Brain pericyte (primary cell): ENCODE results near the gene TLCD2.
"Not testable (repeated sequence)": the region's sequence is repeated elsewhere in the genome, so short reads cannot be mapped to it uniquely, and the experiment has no call there.

Experiments
- DNase-seq: peaks from one replicate; pipeline ENCODE4 v3.0.0-alpha.2; 2012; ENCODE audit warnings: low read depth, low spot score

The TLCD2 gene

GRCh38 chr17:1709971-1710806, at the start of gene TLCD2:
Gene TLCD2 (minus strand): TSS chr17:1710377. CDS start chr17:1710242, 135 bp downstream.
- no peak for DNase-seq

DNA sequence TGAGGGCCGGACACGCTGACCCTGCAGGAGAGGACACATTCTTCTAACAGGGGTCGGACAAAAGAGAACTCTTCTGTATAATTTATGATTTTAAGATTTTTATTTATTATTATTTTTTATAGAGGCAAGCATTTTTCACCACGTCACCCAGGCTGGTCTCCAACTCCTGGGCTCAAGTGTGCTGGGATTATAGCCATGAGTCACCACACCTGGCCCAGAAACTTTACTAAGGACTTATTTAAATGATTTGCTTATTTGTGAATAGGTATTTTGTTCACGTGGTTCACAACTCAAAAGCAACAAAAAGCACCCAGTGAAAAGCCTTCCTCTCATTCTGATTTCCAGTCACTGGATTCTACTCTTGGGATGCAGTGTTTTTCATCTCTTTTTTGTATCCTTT, 49.4 kb upstream of the TLCD2 start:
- no peak for DNase-seq

DNA sequence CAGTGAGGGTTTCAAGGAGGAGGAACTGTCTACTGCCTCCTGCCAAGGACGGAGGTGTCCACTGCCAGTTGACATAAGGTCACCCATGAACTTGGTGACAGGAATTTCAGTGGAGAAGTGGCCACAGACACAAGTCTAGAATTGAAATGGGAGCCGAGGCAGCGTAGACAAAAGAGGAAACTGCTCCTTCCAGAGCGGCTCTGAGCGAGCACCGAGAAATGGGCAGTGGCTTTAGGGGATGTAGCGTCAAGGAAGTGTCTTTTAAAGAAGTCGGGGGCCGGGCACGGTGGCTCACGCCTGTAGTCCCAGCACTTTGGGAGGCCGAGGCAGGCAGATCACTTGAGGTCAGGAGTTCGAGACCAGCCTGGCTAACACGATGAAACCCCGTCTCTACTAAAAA, 48.6 kb upstream of the TLCD2 start:
- no peak for DNase-seq

DNA sequence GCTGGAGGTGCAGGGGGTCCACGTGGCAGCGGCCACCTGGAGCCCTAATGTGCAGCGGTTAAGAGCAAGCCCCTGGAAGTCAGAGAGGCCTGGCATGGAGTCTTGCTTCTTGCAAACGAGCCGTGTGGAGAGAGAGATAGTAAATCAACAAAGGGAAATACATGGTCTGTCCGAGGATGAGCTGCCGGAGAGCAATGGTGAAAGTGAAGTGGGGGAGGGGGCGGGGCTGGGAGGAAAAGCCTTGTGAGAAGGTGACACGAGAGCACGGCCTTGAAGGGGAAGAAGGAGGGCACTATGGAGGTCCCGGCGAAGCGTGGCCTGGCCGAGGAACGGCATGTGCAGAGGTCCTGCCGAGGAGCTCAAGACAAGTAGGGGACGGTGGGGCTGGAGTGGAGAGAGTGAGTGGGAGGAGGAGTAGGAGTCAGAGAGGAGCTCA, 45.7 kb upstream of the TLCD2 start:
- DNase-seq: no peak

DNA sequence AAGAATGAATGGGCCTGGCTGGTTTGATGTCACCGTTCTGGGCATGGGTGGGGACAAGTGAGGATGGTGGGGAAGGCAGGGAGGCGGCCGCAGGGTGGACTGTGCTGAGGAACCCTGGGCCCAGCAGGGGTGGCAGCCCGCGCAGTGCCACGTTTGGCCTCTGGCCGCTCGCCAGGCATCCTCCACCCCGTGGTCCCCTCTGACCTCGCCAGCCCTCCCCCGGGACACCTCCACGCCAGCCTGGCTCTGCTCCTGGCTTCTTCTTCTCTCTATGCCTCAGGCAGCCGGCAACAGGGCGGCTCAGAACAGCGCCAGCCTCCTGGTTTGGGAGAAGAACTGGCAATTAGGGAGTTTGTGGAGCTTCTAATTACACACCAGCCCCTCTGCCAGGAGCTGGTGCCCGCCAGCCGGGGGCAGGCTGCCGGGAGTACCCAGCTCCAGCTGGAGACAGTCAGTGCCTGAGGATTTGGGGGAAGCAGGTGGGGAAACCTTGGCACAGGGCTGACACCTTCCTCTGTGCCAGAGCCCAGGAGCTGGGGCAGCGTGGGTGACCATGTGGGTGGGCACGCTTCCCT, 45.2 kb upstream of the TLCD2 start:
- DNase-seq: no peak

GRCh38 chr17:1754430-1755112, 44.4 kb upstream of the TLCD2 start:
- no peak for DNase-seq

- no peak for DNase-seq
Measured at GRCh38 chr17:1753767-1754429, 43.7 kb upstream of the TLCD2 start.

- no peak for DNase-seq
Measured at GRCh38 chr17:1752425-1753262, 42.5 kb upstream of the TLCD2 start.

- DNase-seq: no peak
Measured at GRCh38 chr17:1750628-1751027, 40.5 kb upstream of the TLCD2 start.

- DNase-seq: no peak
Measured at GRCh38 chr17:1746975-1747543, 36.9 kb upstream of the TLCD2 start.

GRCh38 chr17:1745513-1746020, 35.4 kb upstream of the TLCD2 start:
- DNase-seq: no peak

DNA sequence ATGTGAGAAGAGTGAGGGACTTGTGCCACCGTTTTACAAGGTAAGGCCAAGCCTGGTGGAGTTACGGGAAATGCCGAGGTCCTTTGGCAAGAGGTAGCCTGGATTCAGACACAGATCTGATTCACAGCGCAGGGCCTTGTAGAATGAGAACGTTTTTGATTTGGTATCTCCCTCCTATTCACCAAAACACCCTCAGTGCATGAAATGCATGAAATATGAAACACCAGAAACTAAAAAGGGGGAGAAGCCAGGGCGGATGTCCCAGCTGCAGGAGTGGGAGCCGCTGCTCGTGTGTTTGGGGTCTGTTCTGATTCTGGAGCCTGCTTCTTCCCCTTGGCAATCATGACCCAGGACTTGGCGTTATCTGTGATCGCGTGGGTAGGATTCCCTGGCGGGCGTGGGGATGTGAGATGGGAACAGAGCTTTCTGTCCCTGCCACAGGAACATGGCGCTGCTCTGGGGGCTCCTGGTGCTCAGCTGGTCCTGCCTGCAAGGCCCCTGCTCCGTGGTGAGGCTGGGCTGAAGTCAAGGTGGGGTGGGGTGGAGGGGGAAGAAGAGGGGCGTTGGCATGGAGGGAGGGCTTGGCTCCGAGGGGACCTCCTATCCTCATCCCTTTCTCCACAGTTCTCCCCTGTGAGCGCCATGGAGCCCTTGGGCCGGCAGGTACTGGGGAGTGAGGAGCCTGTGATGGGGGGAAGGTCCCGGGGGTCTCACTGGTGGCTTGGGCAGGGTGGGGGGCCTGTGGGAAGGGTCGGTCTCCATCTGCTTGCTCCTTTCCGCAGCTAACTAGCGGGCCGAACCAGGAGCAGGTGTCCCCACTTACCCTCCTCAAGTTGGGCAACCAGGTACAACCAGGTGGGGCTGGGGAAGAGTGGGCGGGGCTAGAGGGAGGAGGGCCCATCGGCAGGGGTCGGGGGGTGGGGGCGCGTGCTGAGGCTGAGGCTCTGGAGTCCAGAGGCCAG, 34.7 kb upstream of the TLCD2 start:
- no peak for DNase-seq

- DNase-seq: no peak
Measured at GRCh38 chr17:1743088-1743439, 32.9 kb upstream of the TLCD2 start.

DNA sequence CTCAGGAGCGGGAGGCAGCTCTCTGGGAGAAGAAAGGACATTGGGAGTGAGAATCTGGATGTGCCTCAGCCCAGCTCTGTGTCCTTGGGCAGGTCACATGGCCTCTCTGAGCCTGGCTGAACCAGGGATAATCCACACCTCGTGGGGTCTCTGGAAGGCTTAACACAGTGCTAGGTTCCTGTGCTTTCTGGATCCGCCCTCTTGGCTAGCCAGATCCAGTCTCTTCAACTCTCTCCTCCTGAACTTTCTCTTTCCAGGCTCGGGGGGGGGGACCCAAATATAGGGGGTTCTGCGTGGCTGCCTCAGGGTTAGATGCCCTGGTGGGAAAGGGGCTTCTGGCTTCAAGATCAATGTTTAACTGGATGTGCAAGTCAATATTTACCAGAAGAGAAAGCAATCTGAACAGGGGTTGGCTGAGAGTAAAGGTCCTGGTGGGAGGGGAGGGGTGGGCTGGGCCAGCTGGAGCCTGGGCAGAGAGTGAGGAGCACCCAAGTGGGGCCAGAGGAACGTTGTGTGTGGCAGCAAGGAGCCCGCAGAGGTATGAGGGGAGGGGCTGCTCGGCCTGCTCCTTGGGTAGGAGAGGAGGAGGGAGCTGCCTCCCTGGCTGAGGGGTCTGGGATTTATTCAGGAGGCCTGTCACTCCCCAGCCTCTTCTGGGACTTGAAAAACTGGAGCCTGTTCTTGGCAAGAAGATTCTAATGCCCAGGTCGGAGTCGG, 32.4 kb upstream of the TLCD2 start, which contains the start of gene SERPINF2:
Gene SERPINF2 (plus strand): TSS at position 501 of the 717 bp plus-strand sequence. CDS start 2,125 bp downstream, outside the sequence.
- no peak for DNase-seq

- DNase-seq: not testable (repeated sequence)
Measured at GRCh38 chr17:1741899-1742298, 31.7 kb upstream of the TLCD2 start.

DNA sequence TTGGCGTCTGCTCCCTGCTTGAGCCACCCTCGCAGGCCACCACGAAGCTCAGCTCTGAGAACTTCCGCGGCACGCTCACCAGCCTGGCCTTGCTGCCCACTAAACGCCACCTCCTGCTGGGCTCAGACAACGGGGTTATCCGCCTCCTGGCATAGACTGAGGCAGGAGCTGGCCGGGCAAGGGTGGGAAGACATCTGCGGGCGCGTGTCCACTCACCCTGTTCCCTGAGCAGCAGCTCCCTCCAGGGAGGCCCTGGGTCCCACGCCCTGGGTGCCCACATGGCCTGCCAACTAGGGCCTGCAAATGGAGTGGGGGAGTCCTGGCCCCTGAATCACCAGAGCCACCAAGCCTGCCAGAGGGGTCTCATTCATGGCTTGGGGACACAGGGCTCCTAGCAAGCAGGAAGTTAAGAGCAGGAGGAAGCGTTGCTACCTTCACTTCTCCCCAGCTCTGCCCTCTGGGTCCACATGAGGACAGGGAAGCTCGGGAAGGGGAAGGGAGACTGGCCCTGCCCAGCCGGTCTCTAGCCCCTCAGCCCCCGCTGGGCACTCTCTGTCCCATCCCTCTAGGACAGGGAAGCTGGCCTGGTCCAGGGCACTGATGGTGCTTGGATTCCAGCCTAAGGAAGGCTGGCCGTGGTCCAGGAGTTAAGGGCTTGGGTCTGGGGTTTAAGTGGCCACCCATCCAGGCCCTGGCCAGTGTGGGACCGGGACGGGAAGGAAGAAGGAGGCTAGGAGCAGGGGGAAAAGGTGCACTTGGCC, 27.5 kb upstream of the TLCD2 start:
- no peak for DNase-seq

- DNase-seq: no peak
Measured at GRCh38 chr17:1736348-1737281, 26.4 kb upstream of the TLCD2 start.
